ENCODE results near the gene GNG13. TPM values are rescaled to one million over a fixed set of nuclear protein-coding genes. Genes with fewer than 3 reads are reported as not detected.

GNG13 gene
- total RNA-seq: not detected
- polyA plus RNA-seq: not detected
- long read RNA-seq, donor 1: 0 reads
- long read RNA-seq, donor 2, partial matches to known transcripts: 5 of 5 reads
- long read RNA-seq, donor 2, other reads (novel, unspliced or antisense): 0 of 5 reads
- long read RNA-seq, donor 3: 0 reads
- long read RNA-seq, donor 4: 0 reads
- long read RNA-seq, donor 5: 0 reads
- long read RNA-seq, donor 6: 0 reads
- long read RNA-seq, donor 7: 0 reads
- long read RNA-seq, donor 8: 0 reads
- long read RNA-seq, donor 9: 0 reads
- long read RNA-seq, donor 10: 0 reads

GRCh38 chr16:799948-800833 lies at the start of gene GNG13:
Gene GNG13, minus strand, starts transcription at chr16:800734. Its CDS starts 1,657 bp downstream, at chr16:799077.
- peaks cover 7 to 93% (median 47%) of the 10 kb centered on the region in 3 donors for H3K27me3 ChIP-seq
- H3K36me3 ChIP-seq: no peaks in the 10 kb centered on the region
- DNase-seq: no peak
- WGBS, 5 donors: 3 to 9% (median 7%) methylated on average over 20 to 57 of the region's 57 CpGs
- peaks cover 0 to 4% (median 0%) of the 10 kb centered on the region in 4 donors for H3K9me3 ChIP-seq
- peaks cover 0 to 12% (median 2%) of the 10 kb centered on the region in 4 donors for H3K4me1 ChIP-seq
- no peak within 1 kb of the TSS for H3K4me3 ChIP-seq
- no peak within 1 kb of the TSS for H3K27ac ChIP-seq
- TF ChIP-seq POLR2AphosphoS5 (IDR thresholded peaks at IDR 0.05): no peak
- TF ChIP-seq CTCF (IDR thresholded peaks at IDR 0.05): no peak
- TF ChIP-seq EP300 (IDR thresholded peaks at IDR 0.05): no peak
- TF ChIP-seq POLR2A (IDR thresholded peaks at IDR 0.05): no peak
- intact Hi-C loops (cut with DNase I; ENCODE audit: low total_unique reads): no loop called here

GRCh38 chr16:848510-849253 lies 48.1 kb upstream of the GNG13 start:
- Histone ChIP-seq H3K27ac (no peak overlapping the region), H3K9me3 (peaks cover 0 to 31% (median 2%) of the 10 kb centered on the region in 4 donors), H3K36me3 (no peaks in the 10 kb centered on the region), H3K4me1 (no peaks in the 10 kb centered on the region), H3K27me3 (no peaks in the 10 kb centered on the region), H3K4me3 (no peak overlapping the region)
- intact Hi-C loops (cut with DNase I; ENCODE audit: low total_unique reads): no loop called here
- TF ChIP-seq POLR2A (IDR thresholded peaks at IDR 0.05) (no peak), CTCF (IDR thresholded peaks at IDR 0.05) (no peak), EP300 (IDR thresholded peaks at IDR 0.05) (no peak), POLR2AphosphoS5 (IDR thresholded peaks at IDR 0.05) (no peak)
- WGBS, 5 donors: 94 to 97% (median 95%) methylated on average over 35 to 44 of the region's 44 CpGs
- no peak for DNase-seq

GRCh38 chr16:847681-848445 lies 47.3 kb upstream of the GNG13 start:
- H3K27ac ChIP-seq: no peak overlapping the region
- 88 to 97% (median 96%) methylated on average over 13 to 33 of the region's 33 CpGs for whole genome bisulfite sequencing, 5 donors
- H3K4me3 ChIP-seq: no peak overlapping the region
- no peak for DNase-seq
- H3K4me1 ChIP-seq: no peaks in the 10 kb centered on the region
- peaks cover 0 to 5% (median 0%) of the 10 kb centered on the region in 3 donors for H3K27me3 ChIP-seq
- TF ChIP-seq POLR2AphosphoS5 (IDR thresholded peaks at IDR 0.05) (no peak), CTCF (IDR thresholded peaks at IDR 0.05) (no peak), POLR2A (IDR thresholded peaks at IDR 0.05) (no peak), EP300 (IDR thresholded peaks at IDR 0.05) (no peak)
- intact Hi-C loops (cut with DNase I; ENCODE audit: low total_unique reads): no loop called here
- no peaks in the 10 kb centered on the region for H3K36me3 ChIP-seq
- peaks cover 0 to 31% (median 2%) of the 10 kb centered on the region in 4 donors for H3K9me3 ChIP-seq

Data from stomach (tissue), 19 donors.